Spleen (tissue), 7 donors: Measurements from ENCODE around the gene RBM10.

ENCODE experiments used
- POLR2A ChIP-seq, 3 donors: fragments of 450-650 bp; IDR thresholded peaks; one replicate each; pipeline ENCODE4 v1.5.1; 2017; ENCODE audit warnings: antibody characterized with exemption in 3 of 3, mild to moderate bottlenecking in 1 of 3
- TF ChIP-seq, protein P1 (sequence below), 11 experiments: fragments of 200-600 bp in 7 of 11; fragments of 450-650 bp in 4 of 11; sonication (generic) in 4 of 11; IDR thresholded peaks in 8 of 11; conservative IDR thresholded peaks in 3 of 11; 1 replicate in 7 of 11; 2 replicates in 4 of 11; pipeline versions ENCODE4 v1.4.0 to v1.8.0; 2016 to 2021; ENCODE audit warnings: antibody characterized with exemption in 11 of 11, inconsistent platforms in 4 of 11, mild to moderate bottlenecking in 1 of 11
- donor health status: DM: no; HTN: no; CAD: no; lungs with moderate emphysema.
- donor health status: DM: no; HTN: no; CAD: no.
- donor health status: DM: no; HTN: no; CAD: no.

- TF ChIP-seq, protein P1, sequence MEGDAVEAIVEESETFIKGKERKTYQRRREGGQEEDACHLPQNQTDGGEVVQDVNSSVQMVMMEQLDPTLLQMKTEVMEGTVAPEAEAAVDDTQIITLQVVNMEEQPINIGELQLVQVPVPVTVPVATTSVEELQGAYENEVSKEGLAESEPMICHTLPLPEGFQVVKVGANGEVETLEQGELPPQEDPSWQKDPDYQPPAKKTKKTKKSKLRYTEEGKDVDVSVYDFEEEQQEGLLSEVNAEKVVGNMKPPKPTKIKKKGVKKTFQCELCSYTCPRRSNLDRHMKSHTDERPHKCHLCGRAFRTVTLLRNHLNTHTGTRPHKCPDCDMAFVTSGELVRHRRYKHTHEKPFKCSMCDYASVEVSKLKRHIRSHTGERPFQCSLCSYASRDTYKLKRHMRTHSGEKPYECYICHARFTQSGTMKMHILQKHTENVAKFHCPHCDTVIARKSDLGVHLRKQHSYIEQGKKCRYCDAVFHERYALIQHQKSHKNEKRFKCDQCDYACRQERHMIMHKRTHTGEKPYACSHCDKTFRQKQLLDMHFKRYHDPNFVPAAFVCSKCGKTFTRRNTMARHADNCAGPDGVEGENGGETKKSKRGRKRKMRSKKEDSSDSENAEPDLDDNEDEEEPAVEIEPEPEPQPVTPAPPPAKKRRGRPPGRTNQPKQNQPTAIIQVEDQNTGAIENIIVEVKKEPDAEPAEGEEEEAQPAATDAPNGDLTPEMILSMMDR (IDR thresholded peaks at IDR 0.05 in 8 of 11, conservative IDR thresholded peaks at IDR 0.05 in 3 of 11) = no peak
- no peak for TF ChIP-seq POLR2A (IDR thresholded peaks at IDR 0.05)
These were observed 43.8 kb upstream of the RBM10 start for GRCh38 chrX:47101206-47101605.
